Measurements from ENCODE around the gene PTPN9. TPM values are rescaled to one million over a fixed set of nuclear protein-coding genes. Genes with fewer than 3 reads are reported as not detected.

The PTPN9 gene
- total RNA-seq, 1 experiment from 2014 or later = 42.2 TPM

DNA sequence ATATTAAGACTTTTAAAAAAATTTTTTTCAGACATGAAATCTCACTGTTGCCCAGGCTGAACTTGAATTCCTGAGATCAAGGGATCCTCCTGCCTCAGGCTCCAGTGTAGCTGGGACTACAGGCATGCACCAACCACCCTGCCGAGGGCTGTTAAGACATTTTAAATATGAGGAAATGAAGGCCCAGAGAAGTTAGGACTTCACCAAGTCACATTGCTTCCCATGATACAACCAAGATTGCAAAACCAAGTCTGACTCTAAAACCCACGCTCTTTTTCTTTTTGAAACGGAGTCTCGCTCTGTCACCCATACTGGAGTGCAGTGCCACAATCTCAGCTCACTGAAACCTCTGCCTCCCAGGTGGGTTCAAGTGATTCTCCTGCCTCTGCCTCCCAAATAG, 28.0 kb downstream of the PTPN9 start:
- Histone ChIP-seq H3K9me3 (ENCODE audit: control insufficient read depth, low read depth, low read length) (no peaks in the 10 kb centered on the region), H3K4me2 (ENCODE audit: insufficient read depth, insufficient read length, low read length) (no peak overlapping the region), H2BK120ac (ENCODE audit: low read depth, low read length, poor library complexity, severe bottlenecking) (no peak overlapping the region), H2BK20ac (ENCODE audit: low read depth, low read length, poor library complexity, severe bottlenecking) (no peak overlapping the region), H3K14ac (ENCODE audit: insufficient read depth, low read length) (no peak overlapping the region), H3K18ac (ENCODE audit: insufficient read length, low read depth, low read length) (no peak overlapping the region), H3T11ph (ENCODE audit: low read length) (no peak overlapping the region), H2BK15ac (ENCODE audit: low read depth, low read length) (no peak overlapping the region), H3K4me1 (ENCODE audit: insufficient read depth, low read length) (no peaks in the 10 kb centered on the region), H3K79me2 (ENCODE audit: insufficient read depth, low read length) (peaks cover 11% of the 10 kb centered on the region; the same call in 1 of the 2 replicates), H2AFZ (ENCODE audit: low read length) (no peak overlapping the region), H3K23me2 (ENCODE audit: insufficient read length, low read depth, low read length, poor library complexity, severe bottlenecking) (no peaks in the 10 kb centered on the region), H2BK5ac (ENCODE audit: insufficient read length, low read length) (no peak overlapping the region), H4K5ac (ENCODE audit: insufficient read length, low read depth, low read length) (no peak overlapping the region), H3K27me3 (ENCODE audit: insufficient read depth, low read length) (no peaks in the 10 kb centered on the region), H3K23ac (ENCODE audit: insufficient read length, low read depth, low read length) (no peak overlapping the region), H4K20me1 (ENCODE audit: control insufficient read depth, insufficient read depth, insufficient read length) (no peaks in the 10 kb centered on the region), H4K8ac (replicated peaks; ENCODE audit: insufficient read length, low read depth, low read length) (no peak overlapping the region), H3K9ac (ENCODE audit: extremely low read depth, insufficient read length, low read length) (no peak overlapping the region), H3K27ac (ENCODE audit: insufficient read length, low read depth, low read length) (no peak overlapping the region), H3K56ac (ENCODE audit: insufficient read length, low read depth, low read length) (no peak overlapping the region), H2AK5ac (ENCODE audit: insufficient read length, low read length) (no peak overlapping the region), H4K91ac (ENCODE audit: insufficient read length, low read depth, low read length) (no peak overlapping the region), H3K79me1 (ENCODE audit: insufficient read depth, low read depth, low read length, poor library complexity, severe bottlenecking) (peaks cover 14% of the 10 kb centered on the region), H2BK12ac (ENCODE audit: insufficient read length, low read depth, low read length) (no peak overlapping the region), H3K4ac (ENCODE audit: low read depth, low read length) (no peak overlapping the region; the same call in 1 of the 2 replicates)
- Mint-ChIP-seq H3K27me3 (ENCODE audit: low read depth) (no peaks in the 10 kb centered on the region), H3K27ac (0 out of 7 replicates have a peak overlapping the region, but pooled peaks of 1 of the 3 experiments have one; percentile 28), H3K4me3 (no peak overlapping the region), H3K4me1 (no peaks in the 10 kb centered on the region), H3K9me3 (no peaks in the 10 kb centered on the region), H3K36me3 (ENCODE audit: insufficient read depth in 1 of 3, low read depth in 3 of 3) (peaks cover 0 to 4% (median 0%) of the 10 kb centered on the region in 3 experiments; a peak in 2 of 7 replicates)
- no CpG with 5 or more reads among the region's 4 CpGs for WGBS (ENCODE audit: extremely low coverage, insufficient read length, low lambda C conversion rate)
- DNase-seq = no peak
- TF ChIP-seq, protein P1, sequence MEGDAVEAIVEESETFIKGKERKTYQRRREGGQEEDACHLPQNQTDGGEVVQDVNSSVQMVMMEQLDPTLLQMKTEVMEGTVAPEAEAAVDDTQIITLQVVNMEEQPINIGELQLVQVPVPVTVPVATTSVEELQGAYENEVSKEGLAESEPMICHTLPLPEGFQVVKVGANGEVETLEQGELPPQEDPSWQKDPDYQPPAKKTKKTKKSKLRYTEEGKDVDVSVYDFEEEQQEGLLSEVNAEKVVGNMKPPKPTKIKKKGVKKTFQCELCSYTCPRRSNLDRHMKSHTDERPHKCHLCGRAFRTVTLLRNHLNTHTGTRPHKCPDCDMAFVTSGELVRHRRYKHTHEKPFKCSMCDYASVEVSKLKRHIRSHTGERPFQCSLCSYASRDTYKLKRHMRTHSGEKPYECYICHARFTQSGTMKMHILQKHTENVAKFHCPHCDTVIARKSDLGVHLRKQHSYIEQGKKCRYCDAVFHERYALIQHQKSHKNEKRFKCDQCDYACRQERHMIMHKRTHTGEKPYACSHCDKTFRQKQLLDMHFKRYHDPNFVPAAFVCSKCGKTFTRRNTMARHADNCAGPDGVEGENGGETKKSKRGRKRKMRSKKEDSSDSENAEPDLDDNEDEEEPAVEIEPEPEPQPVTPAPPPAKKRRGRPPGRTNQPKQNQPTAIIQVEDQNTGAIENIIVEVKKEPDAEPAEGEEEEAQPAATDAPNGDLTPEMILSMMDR (conservative IDR thresholded peaks at IDR 0.05) = no peak

Data from H9 (cell line).